ENCODE results near the gene OTOP1. TPM values are rescaled to one million over a fixed set of nuclear protein-coding genes. Genes with fewer than 3 reads are reported as not detected.
"Not testable (repeated sequence)": the region's sequence is repeated elsewhere in the genome, so short reads cannot be mapped to it uniquely, and the experiment has no call there.

Gene OTOP1
- total RNA-seq, 2 donors from 2014 or later: not detected

- H3K4me3 ChIP-seq: no peak overlapping the region
- no peak overlapping the region for H3K27ac ChIP-seq
- H3K9me3 ChIP-seq: no peaks in the 10 kb centered on the region
- TF ChIP-seq POLR2AphosphoS5 (IDR thresholded peaks at IDR 0.05) (no peak), POLR2A (IDR thresholded peaks at IDR 0.05) (no peak), CTCF (IDR thresholded peaks at IDR 0.05) (no peak)
- intact Hi-C loops (cut with DNase I): no loop called here
- no peaks in the 10 kb centered on the region for H3K4me1 ChIP-seq (replicated peaks)
- no peaks in the 10 kb centered on the region for H3K36me3 ChIP-seq
- no peaks in the 10 kb centered on the region for H3K27me3 ChIP-seq (replicated peaks; ENCODE audit: insufficient read depth)
- 30% methylated on average over 9 of the region's 9 CpGs for WGBS
- no peak for DNase-seq (ENCODE audit: low spot score)
Observed at GRCh38 chr4:4259484-4260100, 32.9 kb upstream of the OTOP1 start.

- H3K9me3 ChIP-seq; H3K4me3 ChIP-seq; DNase-seq (ENCODE audit: low spot score); H3K27ac ChIP-seq; intact Hi-C loops (cut with DNase I); H3K36me3 ChIP-seq; H3K4me1 ChIP-seq (replicated peaks); H3K27me3 ChIP-seq (replicated peaks; ENCODE audit: insufficient read depth): not testable (repeated sequence)
- 69% methylated on average over 3 of the region's 3 CpGs for WGBS
Observed at GRCh38 chr4:4257705-4258104, 31.0 kb upstream of the OTOP1 start.

GRCh38 chr4:4256799-4257198, 30.1 kb upstream of the OTOP1 start:
- no peak for TF ChIP-seq POLR2A (IDR thresholded peaks at IDR 0.05)
- TF ChIP-seq CTCF (IDR thresholded peaks at IDR 0.05): no peak
- no peak for TF ChIP-seq POLR2AphosphoS5 (IDR thresholded peaks at IDR 0.05)
- Histone ChIP-seq H3K4me3 (no peak overlapping the region), H3K27ac (no peak overlapping the region), H3K36me3 (no peaks in the 10 kb centered on the region), H3K27me3 (replicated peaks; ENCODE audit: insufficient read depth) (no peaks in the 10 kb centered on the region), H3K9me3 (no peaks in the 10 kb centered on the region), H3K4me1 (replicated peaks) (no peaks in the 10 kb centered on the region)
- intact Hi-C loops (cut with DNase I): no loop called here
- WGBS: 76% methylated on average over 10 of the region's 10 CpGs
- no peak for DNase-seq (ENCODE audit: low spot score)

GRCh38 chr4:4254666-4255065, 27.9 kb upstream of the OTOP1 start:
- intact Hi-C loops (cut with DNase I): loop anchor here (5.0 kb wide), 1 partner anchor 78 kb away; no protein-coding TSS in a partner anchor
- H3K27ac ChIP-seq: no peak overlapping the region
- no peak overlapping the region for H3K4me3 ChIP-seq
- 33% methylated on average over 6 of the region's 6 CpGs for WGBS
- H3K36me3 ChIP-seq: no peaks in the 10 kb centered on the region
- no peaks in the 10 kb centered on the region for H3K9me3 ChIP-seq
- DNase-seq (ENCODE audit: low spot score): no peak
- H3K27me3 ChIP-seq (replicated peaks; ENCODE audit: insufficient read depth): no peaks in the 10 kb centered on the region
- TF ChIP-seq POLR2AphosphoS5 (IDR thresholded peaks at IDR 0.05): no peak
- no peak for TF ChIP-seq CTCF (IDR thresholded peaks at IDR 0.05)
- TF ChIP-seq POLR2A (IDR thresholded peaks at IDR 0.05): no peak
- no peaks in the 10 kb centered on the region for H3K4me1 ChIP-seq (replicated peaks)

- no peaks in the 10 kb centered on the region for H3K9me3 ChIP-seq
- H3K4me1 ChIP-seq (replicated peaks): no peaks in the 10 kb centered on the region
- 76% methylated on average over 11 of the region's 11 CpGs for WGBS
- intact Hi-C loops (cut with DNase I): loop anchor here (5.0 kb wide), 1 partner anchor 78 kb away; no protein-coding TSS in a partner anchor
- H3K36me3 ChIP-seq: no peaks in the 10 kb centered on the region
- no peak overlapping the region for H3K4me3 ChIP-seq
- H3K27me3 ChIP-seq (replicated peaks; ENCODE audit: insufficient read depth): no peaks in the 10 kb centered on the region
- no peak for DNase-seq (ENCODE audit: low spot score)
- H3K27ac ChIP-seq: no peak overlapping the region
- TF ChIP-seq CTCF (IDR thresholded peaks at IDR 0.05) (no peak), POLR2AphosphoS5 (IDR thresholded peaks at IDR 0.05) (no peak)
Observed at GRCh38 chr4:4254199-4254598, 27.5 kb upstream of the OTOP1 start.

Measured in prostate gland (tissue), 2 donors.